CD14-positive monocyte (primary cell): Measurements from ENCODE around the gene CACNA1S. TPM values are rescaled to one million over a fixed set of nuclear protein-coding genes. Genes with fewer than 3 reads are reported as not detected.

Experiments
- DNase-seq, 3 donors: peaks; one replicate each; pipeline ENCODE4 v3.0.0-alpha.2; 2011 to 2022
- H2AFZ ChIP-seq: 2 replicates; pipeline ENCODE4 v1.6.0; 2012; ENCODE audit warnings: mild to moderate bottlenecking, low read depth, low read length, inconsistent platforms; ENCODE audit not compliant: insufficient read depth, poor library complexity, severe bottlenecking
- H3K27ac ChIP-seq, 2 donors: 1 replicate in 1 of 2; 2 replicates in 1 of 2; pipeline ENCODE4 v1.5.1; 2012 to 2013; ENCODE audit warnings: low read length in 2 of 2, control low read depth in 1 of 2, inconsistent platforms in 1 of 2, low read depth in 1 of 2, mild to moderate bottlenecking in 1 of 2
- H3K27me3 ChIP-seq, 2 donors: one replicate each; pipeline versions ENCODE4 v1.6.0 to v1.6.1; 2011 to 2013; ENCODE audit warnings: low read length in 2 of 2; ENCODE audit not compliant: control insufficient read depth in 2 of 2, insufficient read depth in 2 of 2
- H3K36me3 ChIP-seq, 2 donors: replicated peaks in 1 of 2; 1 replicate in 1 of 2; 2 replicates in 1 of 2; pipeline versions ENCODE4 v1.5.1 to v1.6.1; 2012 to 2013; ENCODE audit warnings: low read length in 2 of 2, control low read depth in 1 of 2, inconsistent platforms in 1 of 2, mild to moderate bottlenecking in 1 of 2; ENCODE audit not compliant: insufficient read depth in 2 of 2, control insufficient read depth in 1 of 2
- H3K4me1 ChIP-seq, 2 donors: 1 replicate in 1 of 2; 2 replicates in 1 of 2; pipeline versions ENCODE4 v1.5.1 to v1.6.1; 2012 to 2013; ENCODE audit warnings: low read length in 2 of 2, control low read depth in 1 of 2, inconsistent platforms in 1 of 2, mild to moderate bottlenecking in 1 of 2, moderate library complexity in 1 of 2; ENCODE audit not compliant: insufficient read depth in 2 of 2, control insufficient read depth in 1 of 2
- H3K4me2 ChIP-seq: replicated peaks from 2 replicates; pipeline ENCODE3; 2012; ENCODE audit warnings: low read length, moderate library complexity, mild to moderate bottlenecking; ENCODE audit not compliant: poor library complexity, severe bottlenecking; ENCODE audit errors: extremely low read depth
- H3K4me3 ChIP-seq, 3 experiments: fragments of 200-600 bp in 1 of 3; sonication (generic) in 1 of 3; replicated peaks in 1 of 3; 1 replicate in 2 of 3; 2 replicates in 1 of 3; pipeline ENCODE4 v1.5.1; 2011 to 2013; ENCODE audit warnings: low read length in 3 of 3, mild to moderate bottlenecking in 3 of 3, control low read depth in 2 of 3, low read depth in 2 of 3, inconsistent platforms in 1 of 3, moderate library complexity in 1 of 3
- H3K79me2 ChIP-seq: 2 replicates; pipeline ENCODE4 v1.6.0; 2012; ENCODE audit warnings: mild to moderate bottlenecking, control low read depth, inconsistent platforms, low read length, moderate library complexity; ENCODE audit not compliant: insufficient read depth
- H3K9ac ChIP-seq: 2 replicates; pipeline ENCODE4 v1.6.0; 2017; ENCODE audit warnings: low read length, mild to moderate bottlenecking; ENCODE audit not compliant: insufficient read depth, poor library complexity, severe bottlenecking
- H3K9me3 ChIP-seq, 2 donors: replicated peaks in 1 of 2; 1 replicate in 1 of 2; 2 replicates in 1 of 2; pipeline versions ENCODE4 v1.5.1 to v1.6.1; 2012 to 2013; ENCODE audit warnings: low read length in 2 of 2, control low read depth in 1 of 2; ENCODE audit not compliant: control insufficient read depth in 1 of 2, insufficient read depth in 1 of 2
- H4K20me1 ChIP-seq: 2 replicates; pipeline ENCODE4 v1.6.0; 2012; ENCODE audit warnings: mild to moderate bottlenecking, low read length, control low read depth, moderate library complexity; ENCODE audit not compliant: insufficient read depth
- H3K27ac Mint-ChIP-seq, 7 donors: one replicate each; pipeline ENCODE4 v1.8.0; 2020; ENCODE audit warnings: mild to moderate bottlenecking in 7 of 7, mixed read lengths in 7 of 7, moderate library complexity in 6 of 7, inconsistent platforms in 2 of 7
- H3K27me3 Mint-ChIP-seq, 3 donors: one replicate each; pipeline ENCODE4 v1.8.0; 2021 to 2022; ENCODE audit warnings: low read depth in 3 of 3, mild to moderate bottlenecking in 3 of 3, mixed read lengths in 3 of 3, moderate library complexity in 3 of 3, inconsistent platforms in 1 of 3
- H3K36me3 Mint-ChIP-seq, 2 donors: one replicate each; pipeline ENCODE4 v1.8.0; 2020; ENCODE audit warnings: mixed read lengths in 2 of 2, inconsistent platforms in 1 of 2, mild to moderate bottlenecking in 1 of 2
- H3K4me1 Mint-ChIP-seq: one replicate; pipeline ENCODE4 v1.8.0; 2020; ENCODE audit warnings: mild to moderate bottlenecking, mixed read lengths
- H3K4me3 Mint-ChIP-seq, 2 donors: one replicate each; pipeline ENCODE4 v1.8.0; 2020; ENCODE audit warnings: mild to moderate bottlenecking in 2 of 2, mixed read lengths in 2 of 2, moderate library complexity in 1 of 2
- H3K9me3 Mint-ChIP-seq, 7 donors: one replicate each; pipeline ENCODE4 v1.8.0; 2020 to 2022; ENCODE audit warnings: mixed read lengths in 7 of 7, mild to moderate bottlenecking in 6 of 7, moderate library complexity in 6 of 7, inconsistent platforms in 2 of 7
- CTCF ChIP-seq: fragments of 200-600 bp; IDR thresholded peaks from one replicate; pipeline ENCODE4 v1.8.0; 2022; ENCODE audit warnings: antibody characterized with exemption, mild to moderate bottlenecking
- WGBS: methylation state at CpG from one replicate; pipeline ENCODE4 v1.1.5; 2013; ENCODE audit warnings: missing lambda C conversion rate; ENCODE audit not compliant: insufficient coverage; 5-methylcytosine and 5-hydroxymethylcytosine counted together
- intact Hi-C, 2 donors: fragments of 100-400 bp; cut with micrococcal nuclease; formaldehyde crosslinking; loops; one replicate each; pipeline versions ENCODE4 v1.15.0 to v1.15.1; 2023
- polyA plus RNA-seq, 3 donors: library from polyadenylated mRNA; depleted of rRNA in 1 of 3; unstranded in 2 of 3; stranded (reverse) in 1 of 3; fragments of 300-500 nt in 2 of 3; fragments of >200 nt in 1 of 3; fragmentation: Illumina TruSeq in 2 of 3; gene quantifications; 1 replicate in 2 of 3; 2 replicates in 1 of 3; pipeline ENCODE4 v1.2.3, GENCODE V29; 2012 to 2021

CACNA1S gene
- polyA plus RNA-seq, 3 donors = not detected

GRCh38 chr1:201061886-201062285 lies 50.3 kb downstream of the CACNA1S start:
- no peak overlapping the region for H3K4me3 Mint-ChIP-seq
- H3K27me3 Mint-ChIP-seq = peaks cover 5 to 9% (median 6%) of the 10 kb centered on the region in 3 donors
- no peak overlapping the region for H3K9ac ChIP-seq
- no peaks in the 10 kb centered on the region for H3K36me3 ChIP-seq
- no peak overlapping the region for H3K27ac Mint-ChIP-seq
- H3K4me1 Mint-ChIP-seq = no peaks in the 10 kb centered on the region
- WGBS = 96% methylated on average over 9 of the region's 12 CpGs
- H2AFZ ChIP-seq = no peak overlapping the region
- no peaks in the 10 kb centered on the region for H3K36me3 Mint-ChIP-seq
- H3K9me3 ChIP-seq = no peaks in the 10 kb centered on the region
- no peak overlapping the region for H3K27ac ChIP-seq
- no peaks in the 10 kb centered on the region for H3K9me3 Mint-ChIP-seq
- intact Hi-C loops = no loop called here
- no peaks in the 10 kb centered on the region for H4K20me1 ChIP-seq
- no peak for TF ChIP-seq CTCF
- H3K4me3 ChIP-seq = no peak overlapping the region
- DNase-seq = no peak
- H3K79me2 ChIP-seq = no peaks in the 10 kb centered on the region
- no peaks in the 10 kb centered on the region for H3K4me1 ChIP-seq
- H3K4me2 ChIP-seq = no peak overlapping the region
- no peaks in the 10 kb centered on the region for H3K27me3 ChIP-seq

GRCh38 chr1:201061049-201061448 lies 51.2 kb downstream of the CACNA1S start:
- no peak overlapping the region for H3K4me3 Mint-ChIP-seq

More at GRCh38 chr1:201061049-201061448, 51.2 kb downstream of the CACNA1S start:
- H3K27ac ChIP-seq = no peak overlapping the region
- DNase-seq = no peak
- 93% methylated on average over 4 of the region's 4 CpGs for WGBS
- H4K20me1 ChIP-seq = no peaks in the 10 kb centered on the region
- H3K79me2 ChIP-seq = no peaks in the 10 kb centered on the region
- H3K9me3 ChIP-seq = no peaks in the 10 kb centered on the region
- no peak overlapping the region for H3K9ac ChIP-seq
- TF ChIP-seq CTCF = no peak
- no peak overlapping the region for H3K4me2 ChIP-seq
- no peaks in the 10 kb centered on the region for H3K4me1 ChIP-seq
- H3K27me3 ChIP-seq = no peaks in the 10 kb centered on the region
- no peak overlapping the region for H2AFZ ChIP-seq
- H3K9me3 Mint-ChIP-seq = no peaks in the 10 kb centered on the region
- H3K36me3 ChIP-seq = no peaks in the 10 kb centered on the region
- H3K4me3 ChIP-seq = no peak overlapping the region
- intact Hi-C loops = no loop called here
- no peak overlapping the region for H3K27ac Mint-ChIP-seq
- H3K4me1 Mint-ChIP-seq = no peaks in the 10 kb centered on the region
- peaks cover 6 to 12% (median 12%) of the 10 kb centered on the region in 3 donors for H3K27me3 Mint-ChIP-seq
- no peaks in the 10 kb centered on the region for H3K36me3 Mint-ChIP-seq
